Measurements from ENCODE around the gene ADRA2B. TPM values are rescaled to one million over a fixed set of nuclear protein-coding genes. Genes with fewer than 3 reads are reported as not detected.
"Not testable (repeated sequence)": the region's sequence is repeated elsewhere in the genome, so short reads cannot be mapped to it uniquely, and the experiment has no call there.

The ADRA2B gene
- total RNA-seq, 2 experiments from 2014 or later = 0.30 to 0.54 TPM

- not testable (repeated sequence) for H3K27me3 Mint-ChIP-seq
- CTCF ChIA-PET = interaction anchor here (0.8 kb wide), 1 partner anchor 50 kb away, joined by 3 read pairs; no protein-coding TSS in a partner anchor
Observed at GRCh38 chr2:96071087-96071976, 45.0 kb downstream of the ADRA2B start.

GRCh38 chr2:96070351-96070750, 46.0 kb downstream of the ADRA2B start:
- H3K27ac Mint-ChIP-seq; POLR2A ChIA-PET; H3K36me3 Mint-ChIP-seq (ENCODE audit: low read depth); DNase-seq; intact Hi-C loops (cut with DNase I, micrococcal nuclease); H3K4me1 Mint-ChIP-seq; CTCF ChIA-PET; H3K4me3 Mint-ChIP-seq; H3K9me3 Mint-ChIP-seq (ENCODE audit: low read depth); ATAC-seq; H3K27me3 Mint-ChIP-seq: not testable (repeated sequence)

More at GRCh38 chr2:96071087-96071976, 45.0 kb downstream of the ADRA2B start:
- ATAC-seq; POLR2A ChIA-PET; DNase-seq; H3K4me1 Mint-ChIP-seq; H3K27ac Mint-ChIP-seq; H3K36me3 Mint-ChIP-seq (ENCODE audit: low read depth); H3K9me3 Mint-ChIP-seq (ENCODE audit: low read depth); H3K4me3 Mint-ChIP-seq; intact Hi-C loops (cut with DNase I, micrococcal nuclease): not testable (repeated sequence)

DNA sequence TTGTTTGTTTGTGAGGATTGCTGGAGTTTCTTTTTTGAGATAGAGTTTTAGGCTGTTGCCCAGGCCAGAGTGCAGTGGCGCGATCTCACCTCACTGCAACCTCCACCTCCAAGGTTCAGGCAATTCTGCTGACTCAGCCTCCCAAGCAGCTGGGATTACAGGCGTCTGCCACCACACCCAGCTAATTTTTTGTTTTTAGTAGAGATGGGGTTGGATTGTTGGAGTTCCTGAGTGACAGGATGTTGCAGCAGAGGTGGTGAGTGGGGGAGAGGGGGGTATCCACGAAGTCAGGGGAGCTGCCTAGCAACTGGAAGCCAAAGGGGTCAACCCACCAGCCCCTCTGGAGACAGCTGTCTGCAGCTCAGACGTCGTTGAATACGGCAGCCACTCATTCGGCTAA, 46.5 kb downstream of the ADRA2B start:
- H3K9me3 Mint-ChIP-seq (ENCODE audit: low read depth); H3K27me3 Mint-ChIP-seq; ATAC-seq; H3K4me1 Mint-ChIP-seq; CTCF ChIA-PET; H3K36me3 Mint-ChIP-seq (ENCODE audit: low read depth); DNase-seq; H3K27ac Mint-ChIP-seq; POLR2A ChIA-PET; H3K4me3 Mint-ChIP-seq: not testable (repeated sequence)
- intact Hi-C loops (cut with DNase I, micrococcal nuclease) = loop anchor here in 1 of 2 experiments (10.0 kb wide), 2 partner anchors 305 to 1625 kb away; no protein-coding TSS in a partner anchor

- POLR2A ChIA-PET; H3K4me1 Mint-ChIP-seq; ATAC-seq; H3K27me3 Mint-ChIP-seq; CTCF ChIA-PET; H3K36me3 Mint-ChIP-seq (ENCODE audit: low read depth); H3K4me3 Mint-ChIP-seq; DNase-seq; H3K9me3 Mint-ChIP-seq (ENCODE audit: low read depth); H3K27ac Mint-ChIP-seq: not testable (repeated sequence)
- intact Hi-C loops (cut with DNase I, micrococcal nuclease) = loop anchor here in 1 of 2 experiments (10.0 kb wide), 2 partner anchors 303 to 1627 kb away; no protein-coding TSS in a partner anchor
Observed at GRCh38 chr2:96067902-96068581, 48.3 kb downstream of the ADRA2B start.

DNA sequence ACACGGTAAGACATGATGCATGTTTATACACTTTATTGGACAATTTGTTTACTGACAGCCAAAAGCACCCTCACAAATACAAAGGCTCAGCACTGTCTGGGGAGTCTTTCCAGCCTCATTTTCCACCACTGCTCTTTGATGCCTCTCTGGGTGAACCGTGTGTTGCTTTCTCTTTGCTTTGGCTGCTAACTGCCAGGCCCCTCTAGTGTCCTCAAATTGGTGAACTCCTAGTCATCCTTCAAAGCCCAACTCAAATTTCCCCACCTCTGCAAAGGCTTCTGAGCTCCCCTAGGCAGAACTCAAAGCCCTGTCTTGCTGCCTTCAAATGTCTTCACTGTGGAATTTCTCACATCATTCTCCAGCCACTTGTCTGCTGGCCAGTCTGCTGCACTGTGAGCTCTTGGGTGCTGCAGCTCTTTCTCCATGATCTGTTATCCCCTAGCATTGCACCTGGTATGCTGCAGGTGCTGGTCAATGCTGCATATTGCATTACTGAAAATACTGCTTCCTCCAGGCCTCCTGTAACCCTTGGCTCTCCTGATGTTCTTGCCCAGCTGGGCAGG, 49.2 kb downstream of the ADRA2B start:
- H3K36me3 Mint-ChIP-seq (ENCODE audit: low read depth); H3K27me3 Mint-ChIP-seq; DNase-seq; H3K4me3 Mint-ChIP-seq; H3K27ac Mint-ChIP-seq; CTCF ChIA-PET; ATAC-seq; H3K9me3 Mint-ChIP-seq (ENCODE audit: low read depth); POLR2A ChIA-PET; H3K4me1 Mint-ChIP-seq: not testable (repeated sequence)
- intact Hi-C loops (cut with DNase I, micrococcal nuclease) = loop anchor here in 1 of 2 experiments (10.0 kb wide), 2 partner anchors 302 to 1628 kb away; no protein-coding TSS in a partner anchor

- ATAC-seq; H3K27me3 Mint-ChIP-seq; H3K27ac Mint-ChIP-seq; CTCF ChIA-PET; POLR2A ChIA-PET; H3K9me3 Mint-ChIP-seq (ENCODE audit: low read depth); DNase-seq; H3K4me3 Mint-ChIP-seq; H3K4me1 Mint-ChIP-seq; H3K36me3 Mint-ChIP-seq (ENCODE audit: low read depth): not testable (repeated sequence)
- intact Hi-C loops (cut with DNase I, micrococcal nuclease) = loop anchor here in 1 of 2 experiments (10.0 kb wide), 2 partner anchors 302 to 1628 kb away; no protein-coding TSS in a partner anchor
Observed at GRCh38 chr2:96066511-96066910, 49.9 kb downstream of the ADRA2B start.

- intact Hi-C loops (cut with DNase I, micrococcal nuclease) = loop anchor here in 1 of 2 experiments (10.0 kb wide), 2 partner anchors 301 to 1629 kb away; no protein-coding TSS in a partner anchor
Observed at GRCh38 chr2:96065954-96066353, 50.4 kb downstream of the ADRA2B start.

DNA sequence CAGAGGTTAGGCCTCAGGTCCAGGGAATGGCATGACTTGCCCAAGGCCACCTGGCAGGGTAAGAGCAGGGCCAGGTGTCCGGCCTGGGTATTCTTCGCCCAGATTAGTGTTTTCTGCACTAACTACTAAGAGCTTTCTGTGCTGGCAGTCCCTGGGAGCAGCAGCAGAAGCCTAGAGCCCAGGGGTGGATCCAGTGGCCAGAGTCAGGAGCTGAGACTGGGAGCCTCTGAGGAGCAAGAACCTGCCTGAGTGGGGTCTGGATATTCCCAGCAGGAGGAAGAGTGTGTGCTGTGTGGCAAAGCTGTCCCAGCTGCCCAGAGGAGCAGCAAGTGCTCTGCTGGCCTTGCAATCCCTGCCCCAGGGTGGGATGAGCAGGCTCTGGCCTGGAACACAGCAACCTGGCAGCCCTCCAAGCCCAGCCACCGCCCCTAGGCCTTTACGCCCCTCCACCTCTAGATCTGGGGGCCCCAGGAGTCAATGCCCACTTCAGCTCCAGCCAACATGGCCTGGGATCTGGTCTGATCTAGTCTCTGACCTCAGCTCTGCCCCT, 50.9 kb downstream of the ADRA2B start:
- intact Hi-C loops (cut with DNase I, micrococcal nuclease) = loop anchor here in 1 of 2 experiments (10.0 kb wide), 2 partner anchors 301 to 1629 kb away; no protein-coding TSS in a partner anchor

More at GRCh38 chr2:96065954-96066353, 50.4 kb downstream of the ADRA2B start:
- CTCF ChIA-PET = interaction anchor here (1.0 kb wide), 2 partner anchors 73 to 109 kb away, joined by 3 read pairs; no protein-coding TSS in a partner anchor
- ATAC-seq; H3K4me3 Mint-ChIP-seq; H3K36me3 Mint-ChIP-seq (ENCODE audit: low read depth); H3K9me3 Mint-ChIP-seq (ENCODE audit: low read depth); H3K4me1 Mint-ChIP-seq; H3K27me3 Mint-ChIP-seq; DNase-seq; POLR2A ChIA-PET; H3K27ac Mint-ChIP-seq: not testable (repeated sequence)

GRCh38 chr2:96064760-96065159, 51.6 kb downstream of the ADRA2B start:
- POLR2A ChIA-PET; H3K27ac Mint-ChIP-seq; H3K9me3 Mint-ChIP-seq (ENCODE audit: low read depth); H3K36me3 Mint-ChIP-seq (ENCODE audit: low read depth); H3K27me3 Mint-ChIP-seq; H3K4me1 Mint-ChIP-seq; ATAC-seq; H3K4me3 Mint-ChIP-seq; DNase-seq: not testable (repeated sequence)
- intact Hi-C loops (cut with DNase I, micrococcal nuclease) = loop anchor here in 1 of 2 experiments (10.0 kb wide), 2 partner anchors 300 to 1630 kb away; no protein-coding TSS in a partner anchor
- CTCF ChIA-PET = interaction anchor here (1.0 kb wide), 3 partner anchors 10 to 110 kb away, joined by 3 read pairs; no protein-coding TSS in a partner anchor

More for the DNA sequence above, 50.9 kb downstream of the ADRA2B start:
- H3K27ac Mint-ChIP-seq = no peak overlapping the region
- CTCF ChIA-PET = interaction anchor here (1.0 kb wide), 3 partner anchors 9 to 109 kb away, joined by 3 read pairs; no protein-coding TSS in a partner anchor
- no peaks in the 10 kb centered on the region for H3K27me3 Mint-ChIP-seq
- H3K4me3 Mint-ChIP-seq = no peak overlapping the region
- DNase-seq = no peak
- no peaks in the 10 kb centered on the region for H3K36me3 Mint-ChIP-seq (ENCODE audit: low read depth)
- H3K9me3 Mint-ChIP-seq (ENCODE audit: low read depth) = no peaks in the 10 kb centered on the region
- H3K4me1 Mint-ChIP-seq = peaks cover 5% of the 10 kb centered on the region
- ATAC-seq = no peak
- POLR2A ChIA-PET = no interaction called here

DNA sequence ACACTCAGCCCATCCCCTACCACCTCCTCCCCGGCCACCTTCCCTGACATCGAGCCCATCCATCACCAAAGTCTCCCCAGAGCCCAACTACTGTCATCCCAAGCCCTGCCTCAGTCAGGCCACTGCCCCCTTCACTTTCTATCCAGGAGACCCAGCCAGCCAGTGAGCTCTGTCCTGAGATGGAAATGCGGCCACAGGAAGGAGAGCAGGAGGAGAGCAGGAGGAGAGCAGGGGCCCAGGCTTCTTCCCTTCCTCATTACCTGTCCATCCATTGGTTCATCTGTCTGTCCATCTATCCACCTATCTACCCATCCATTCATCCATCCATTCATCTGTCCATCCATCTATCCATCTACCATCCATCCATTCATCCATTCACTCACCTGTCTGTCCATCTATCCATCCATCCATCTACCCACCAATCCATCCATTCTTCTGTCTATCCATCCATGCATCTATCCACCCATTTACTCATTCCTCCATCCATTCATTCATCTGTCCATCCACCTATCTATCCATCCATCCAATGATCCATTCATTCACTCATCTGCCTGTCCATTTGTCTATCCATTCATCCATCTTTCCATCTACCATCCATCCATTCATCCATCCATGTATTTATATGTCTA, 52.2 kb downstream of the ADRA2B start:
- ATAC-seq; DNase-seq; CTCF ChIA-PET; POLR2A ChIA-PET; H3K4me3 Mint-ChIP-seq; H3K27me3 Mint-ChIP-seq; H3K27ac Mint-ChIP-seq; H3K36me3 Mint-ChIP-seq (ENCODE audit: low read depth); H3K9me3 Mint-ChIP-seq (ENCODE audit: low read depth); H3K4me1 Mint-ChIP-seq: not testable (repeated sequence)
- intact Hi-C loops (cut with DNase I, micrococcal nuclease) = loop anchor here in 1 of 2 experiments (10.0 kb wide), 2 partner anchors 299 to 1631 kb away; no protein-coding TSS in a partner anchor

Data from activated CD4-positive, alpha-beta T cell treated with anti-CD3 and anti-CD28 coated beads for 36 hours (primary cell).